ENCODE results near the gene COL23A1. TPM values are rescaled to one million over a fixed set of nuclear protein-coding genes. Genes with fewer than 3 reads are reported as not detected.

The COL23A1 gene
- total RNA-seq, 1 experiment from 2014 or later = not detected

DNA sequence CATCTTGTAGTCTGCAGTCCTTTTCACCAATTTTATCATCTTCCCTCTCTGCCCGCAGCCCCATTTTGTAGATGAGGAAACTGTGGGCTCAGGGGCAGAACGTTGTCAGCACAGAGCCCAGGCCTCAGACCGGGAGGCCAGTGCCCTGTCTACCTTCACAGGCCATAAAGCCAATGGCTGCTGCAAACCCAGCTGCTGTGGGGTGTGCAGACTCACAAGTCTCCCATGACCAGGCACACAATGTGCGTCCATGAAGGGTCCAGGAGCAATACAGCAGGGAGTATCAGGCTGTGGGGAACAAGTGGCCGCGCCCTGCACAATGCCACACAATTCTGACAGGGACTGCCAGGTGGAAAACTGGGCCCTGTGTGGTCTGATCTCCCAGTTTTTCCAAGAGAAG lies 71.0 kb downstream of the COL23A1 start:
- BruUV-seq (replicated peaks) = no TSS peak
- H4K20me1 ChIP-seq (ENCODE audit: low read length) = no peaks in the 10 kb centered on the region
- ChIA-PET POLR2A (ENCODE audit: unreplicated experiment) (no interaction called here), CTCF (no interaction called here)
- H3K9me3 ChIP-seq (ENCODE audit: low read length) = no peaks in the 10 kb centered on the region
- intact Hi-C loops (cut with micrococcal nuclease) = no loop called here
- ATAC-seq (no peak), DNase-seq (no peak)
- no peak overlapping the region for H3K4me3 ChIP-seq (ENCODE audit: low read length)
- no peak overlapping the region for H3K9ac ChIP-seq (ENCODE audit: low read length)
- no peak overlapping the region for H3K4me2 ChIP-seq (ENCODE audit: low read length)
- no peak overlapping the region for H3K27ac ChIP-seq (ENCODE audit: low read length)
- no peaks in the 10 kb centered on the region for H3K4me1 ChIP-seq (ENCODE audit: insufficient read depth, low read length)
- H3K79me2 ChIP-seq (ENCODE audit: low read length) = no peaks in the 10 kb centered on the region
- no peaks in the 10 kb centered on the region for H3K36me3 ChIP-seq (ENCODE audit: low read depth, low read length)
- peaks cover 32% of the 10 kb centered on the region for H3K27me3 ChIP-seq (ENCODE audit: low read length)
- TF ChIP-seq EZH2phosphoT487 (IDR thresholded peaks at IDR 0.05; ENCODE audit: borderline replicate concordance, low read length) (no peak), EZH2 (IDR thresholded peaks at IDR 0.05; ENCODE audit: low read length, unreplicated experiment) (no peak)
- TF ChIP-seq, protein P1, sequence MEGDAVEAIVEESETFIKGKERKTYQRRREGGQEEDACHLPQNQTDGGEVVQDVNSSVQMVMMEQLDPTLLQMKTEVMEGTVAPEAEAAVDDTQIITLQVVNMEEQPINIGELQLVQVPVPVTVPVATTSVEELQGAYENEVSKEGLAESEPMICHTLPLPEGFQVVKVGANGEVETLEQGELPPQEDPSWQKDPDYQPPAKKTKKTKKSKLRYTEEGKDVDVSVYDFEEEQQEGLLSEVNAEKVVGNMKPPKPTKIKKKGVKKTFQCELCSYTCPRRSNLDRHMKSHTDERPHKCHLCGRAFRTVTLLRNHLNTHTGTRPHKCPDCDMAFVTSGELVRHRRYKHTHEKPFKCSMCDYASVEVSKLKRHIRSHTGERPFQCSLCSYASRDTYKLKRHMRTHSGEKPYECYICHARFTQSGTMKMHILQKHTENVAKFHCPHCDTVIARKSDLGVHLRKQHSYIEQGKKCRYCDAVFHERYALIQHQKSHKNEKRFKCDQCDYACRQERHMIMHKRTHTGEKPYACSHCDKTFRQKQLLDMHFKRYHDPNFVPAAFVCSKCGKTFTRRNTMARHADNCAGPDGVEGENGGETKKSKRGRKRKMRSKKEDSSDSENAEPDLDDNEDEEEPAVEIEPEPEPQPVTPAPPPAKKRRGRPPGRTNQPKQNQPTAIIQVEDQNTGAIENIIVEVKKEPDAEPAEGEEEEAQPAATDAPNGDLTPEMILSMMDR (conservative IDR thresholded peaks at IDR 0.05; ENCODE audit: low read depth, low read length) = no peak
- no peaks in the 10 kb centered on the region for H3F3A ChIP-seq (ENCODE audit: low read length, unreplicated experiment)
- no peaks in the 10 kb centered on the region for H3K9me2 ChIP-seq (replicated peaks; ENCODE audit: low read length)
- no peak overlapping the region for H2AFZ ChIP-seq (ENCODE audit: low read length)

DNA sequence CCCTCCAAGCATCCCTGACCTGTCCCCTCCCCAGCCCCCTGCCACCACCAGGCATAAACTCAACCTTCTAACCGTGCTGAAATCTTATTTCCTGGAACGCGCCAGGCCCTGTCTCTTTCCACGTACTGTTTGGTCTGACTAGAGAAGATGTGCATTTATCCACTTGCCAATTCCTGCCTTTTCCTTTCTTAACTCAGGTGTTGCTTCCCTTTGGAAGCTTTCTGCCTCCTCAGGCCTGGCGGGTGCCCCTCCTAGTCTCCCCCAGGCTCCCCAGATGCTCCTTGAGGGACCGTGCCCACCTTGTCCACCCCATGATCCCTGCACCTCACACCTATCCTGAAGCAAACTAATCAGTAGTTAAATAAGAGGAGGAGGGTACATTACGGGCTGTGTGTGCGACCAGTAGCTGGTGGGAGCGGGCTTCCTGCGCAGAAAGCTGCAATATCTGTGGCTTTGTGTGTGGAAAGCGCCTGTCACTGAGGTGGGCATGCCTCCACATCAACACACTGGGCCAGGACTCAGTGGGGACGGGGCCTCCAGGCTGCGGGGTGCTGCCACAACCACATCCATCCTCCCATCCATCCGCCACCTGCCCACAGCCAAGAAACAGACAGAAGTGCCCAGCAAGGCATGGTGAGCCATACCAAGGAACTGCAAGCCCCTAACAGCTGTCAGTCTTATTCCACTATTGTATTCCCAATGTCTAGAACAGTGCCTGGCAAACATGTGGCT lies 73.5 kb downstream of the COL23A1 start:
- no peaks in the 10 kb centered on the region for H3K9me2 ChIP-seq (replicated peaks; ENCODE audit: low read length)
- H3K4me3 ChIP-seq (ENCODE audit: low read length) = no peak overlapping the region
- POLR2A ChIA-PET (ENCODE audit: unreplicated experiment) = no interaction called here
- H3K9me3 ChIP-seq (ENCODE audit: low read length) = no peaks in the 10 kb centered on the region
- intact Hi-C loops (cut with micrococcal nuclease) = no loop called here
- BruUV-seq (replicated peaks) = no TSS peak
- DNase-seq = no peak
- no peaks in the 10 kb centered on the region for H3K36me3 ChIP-seq (ENCODE audit: low read depth, low read length)
- H2AFZ ChIP-seq (ENCODE audit: low read length) = no peak overlapping the region
- CTCF ChIA-PET = no interaction called here
- no peak overlapping the region for H3K9ac ChIP-seq (ENCODE audit: low read length)
- no peak overlapping the region for H3K4me2 ChIP-seq (ENCODE audit: low read length)
- TF ChIP-seq, protein P1 (conservative IDR thresholded peaks at IDR 0.05; ENCODE audit: low read depth, low read length) = no peak
- H3K4me1 ChIP-seq (ENCODE audit: insufficient read depth, low read length) = no peaks in the 10 kb centered on the region
- H4K20me1 ChIP-seq (ENCODE audit: low read length) = no peaks in the 10 kb centered on the region
- H3K27me3 ChIP-seq (ENCODE audit: low read length) = peaks cover 55% of the 10 kb centered on the region
- H3K27ac ChIP-seq (ENCODE audit: low read length) = no peak overlapping the region
- H3K79me2 ChIP-seq (ENCODE audit: low read length) = no peaks in the 10 kb centered on the region
- no peaks in the 10 kb centered on the region for H3F3A ChIP-seq (ENCODE audit: low read length, unreplicated experiment)
- ATAC-seq = no peak

DNA sequence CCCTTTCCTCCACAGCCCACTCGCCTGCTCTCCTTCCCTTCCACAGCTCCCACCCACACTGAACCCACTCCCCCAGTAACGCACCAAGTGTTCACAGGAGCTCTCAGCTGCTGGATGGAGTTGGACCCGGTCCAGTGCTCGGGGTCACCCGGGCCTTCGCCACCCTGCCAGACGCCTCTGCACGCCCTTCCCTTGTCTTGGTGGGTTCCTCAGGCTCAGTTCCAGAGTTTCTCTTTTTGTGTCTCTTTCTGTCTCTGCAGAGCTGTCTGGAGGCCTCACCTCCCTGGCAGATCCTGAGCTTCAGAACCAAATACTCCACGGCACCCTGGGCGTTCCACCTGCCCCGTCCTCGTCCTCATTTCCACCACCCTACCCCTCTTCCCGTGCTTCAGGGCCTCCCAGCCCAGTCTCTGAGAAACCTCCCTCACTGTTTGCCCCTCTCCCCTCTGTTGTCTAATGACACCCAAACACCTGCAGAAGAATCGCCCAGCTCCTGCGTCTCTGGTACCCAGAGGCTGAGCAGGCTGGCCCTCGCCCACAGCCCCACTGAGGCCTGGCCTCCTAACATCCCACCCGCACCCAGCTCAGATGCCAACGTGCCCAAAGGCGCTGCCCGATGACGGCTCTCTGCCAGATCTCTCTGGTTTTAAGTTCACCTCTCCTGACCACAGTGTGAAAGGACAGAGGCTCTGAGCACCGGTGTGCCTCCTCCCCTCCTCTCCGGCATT lies 74.3 kb downstream of the COL23A1 start:
- Histone ChIP-seq H2AFZ (ENCODE audit: low read length) (no peak overlapping the region), H3F3A (ENCODE audit: low read length, unreplicated experiment) (no peaks in the 10 kb centered on the region), H3K27ac (ENCODE audit: low read length) (no peak overlapping the region), H3K79me2 (ENCODE audit: low read length) (no peaks in the 10 kb centered on the region), H3K27me3 (ENCODE audit: low read length) (peaks cover 62% of the 10 kb centered on the region), H3K9ac (ENCODE audit: low read length) (no peak overlapping the region), H3K4me1 (ENCODE audit: insufficient read depth, low read length) (no peaks in the 10 kb centered on the region), H3K4me3 (ENCODE audit: low read length) (no peak overlapping the region), H3K36me3 (ENCODE audit: low read depth, low read length) (no peaks in the 10 kb centered on the region), H3K9me3 (ENCODE audit: low read length) (no peaks in the 10 kb centered on the region), H3K4me2 (ENCODE audit: low read length) (no peak overlapping the region), H3K9me2 (replicated peaks; ENCODE audit: low read length) (no peaks in the 10 kb centered on the region), H4K20me1 (ENCODE audit: low read length) (no peaks in the 10 kb centered on the region)
- POLR2A ChIA-PET (ENCODE audit: unreplicated experiment) = no interaction called here
- ATAC-seq (no peak), DNase-seq (no peak)
- intact Hi-C loops (cut with micrococcal nuclease) = no loop called here
- no TSS peak for BruUV-seq (replicated peaks)
- no peak for TF ChIP-seq EZH2phosphoT487 (IDR thresholded peaks at IDR 0.05; ENCODE audit: borderline replicate concordance, low read length)
- TF ChIP-seq, protein P1 (conservative IDR thresholded peaks at IDR 0.05; ENCODE audit: low read depth, low read length) = no peak
- TF ChIP-seq EZH2 (IDR thresholded peaks at IDR 0.05; ENCODE audit: low read length, unreplicated experiment) = no peak
- CTCF ChIA-PET = no interaction called here

Data from PC-3 (cell line).